ENCODE measurements around the gene PTH.

Gene PTH

GRCh38 chr11:13475091-13475490, 20.7 kb downstream of the PTH start:
- no peak for DNase-seq (ENCODE audit: low read depth)
- no peak overlapping the region for H3K4me3 ChIP-seq (ENCODE audit: low read depth, low read length)
- TF ChIP-seq POLR2A (IDR thresholded peaks at IDR 0.05; ENCODE audit: extremely low read depth, insufficient read length) (no peak), MYC (IDR thresholded peaks at IDR 0.05; ENCODE audit: low read depth, low read length) (no peak)
- TF ChIP-seq, protein P1, sequence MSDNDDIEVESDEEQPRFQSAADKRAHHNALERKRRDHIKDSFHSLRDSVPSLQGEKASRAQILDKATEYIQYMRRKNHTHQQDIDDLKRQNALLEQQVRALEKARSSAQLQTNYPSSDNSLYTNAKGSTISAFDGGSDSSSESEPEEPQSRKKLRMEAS (IDR thresholded peaks at IDR 0.05; ENCODE audit: low read depth, low read length), result no peak
- TF ChIP-seq, protein P2, sequence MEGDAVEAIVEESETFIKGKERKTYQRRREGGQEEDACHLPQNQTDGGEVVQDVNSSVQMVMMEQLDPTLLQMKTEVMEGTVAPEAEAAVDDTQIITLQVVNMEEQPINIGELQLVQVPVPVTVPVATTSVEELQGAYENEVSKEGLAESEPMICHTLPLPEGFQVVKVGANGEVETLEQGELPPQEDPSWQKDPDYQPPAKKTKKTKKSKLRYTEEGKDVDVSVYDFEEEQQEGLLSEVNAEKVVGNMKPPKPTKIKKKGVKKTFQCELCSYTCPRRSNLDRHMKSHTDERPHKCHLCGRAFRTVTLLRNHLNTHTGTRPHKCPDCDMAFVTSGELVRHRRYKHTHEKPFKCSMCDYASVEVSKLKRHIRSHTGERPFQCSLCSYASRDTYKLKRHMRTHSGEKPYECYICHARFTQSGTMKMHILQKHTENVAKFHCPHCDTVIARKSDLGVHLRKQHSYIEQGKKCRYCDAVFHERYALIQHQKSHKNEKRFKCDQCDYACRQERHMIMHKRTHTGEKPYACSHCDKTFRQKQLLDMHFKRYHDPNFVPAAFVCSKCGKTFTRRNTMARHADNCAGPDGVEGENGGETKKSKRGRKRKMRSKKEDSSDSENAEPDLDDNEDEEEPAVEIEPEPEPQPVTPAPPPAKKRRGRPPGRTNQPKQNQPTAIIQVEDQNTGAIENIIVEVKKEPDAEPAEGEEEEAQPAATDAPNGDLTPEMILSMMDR (IDR thresholded peaks at IDR 0.05; ENCODE audit: low read depth, low read length), result no peak

DNA sequence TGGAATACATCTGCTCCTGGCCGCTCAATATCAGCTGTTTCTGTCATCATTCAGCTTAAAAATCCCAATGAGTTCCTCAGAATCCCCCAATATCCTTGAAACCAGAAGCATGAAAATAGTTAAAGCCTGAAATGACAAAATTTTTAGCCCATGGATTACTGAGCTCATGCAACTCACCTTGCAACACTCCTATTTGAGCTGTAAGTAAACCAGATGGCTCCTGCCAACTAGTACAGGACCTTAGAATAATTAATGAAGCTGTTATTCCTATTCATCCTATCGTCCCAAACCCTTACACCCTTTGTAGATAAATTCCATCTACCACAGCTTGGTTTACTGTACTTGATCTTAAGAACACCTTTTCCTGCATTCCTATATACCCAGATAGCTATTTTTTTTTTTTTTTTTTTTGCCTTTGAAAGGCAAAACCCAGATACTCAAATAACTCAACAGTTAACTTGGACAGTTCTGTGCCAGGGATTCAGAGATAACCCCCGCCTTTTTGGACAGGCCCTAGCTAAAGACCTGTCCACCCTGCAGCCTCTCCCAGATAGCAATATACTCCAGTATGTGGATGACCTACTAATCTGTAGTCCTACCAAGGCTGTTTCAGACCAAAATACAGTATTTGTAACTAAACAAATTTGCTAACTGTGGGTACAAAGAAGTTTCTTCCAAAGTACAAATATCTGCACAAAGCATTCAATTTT, 22.6 kb downstream of the PTH start:
- no peak for DNase-seq (ENCODE audit: low read depth)
- H3K4me3 ChIP-seq (ENCODE audit: low read depth, low read length), result no peak overlapping the region
- TF ChIP-seq POLR2A (IDR thresholded peaks at IDR 0.05; ENCODE audit: extremely low read depth, insufficient read length), result no peak
- TF ChIP-seq, protein P1 (IDR thresholded peaks at IDR 0.05; ENCODE audit: low read depth, low read length), result no peak

- H3K4me3 ChIP-seq (ENCODE audit: low read depth, low read length), result no peak overlapping the region
- no peak for DNase-seq (ENCODE audit: low read depth)
- TF ChIP-seq, protein P2 (IDR thresholded peaks at IDR 0.05; ENCODE audit: low read depth, low read length), result no peak
- TF ChIP-seq, protein P1 (IDR thresholded peaks at IDR 0.05; ENCODE audit: low read depth, low read length), result no peak
- TF ChIP-seq POLR2A (IDR thresholded peaks at IDR 0.05; ENCODE audit: extremely low read depth, insufficient read length) (no peak), MYC (IDR thresholded peaks at IDR 0.05; ENCODE audit: low read depth, low read length) (no peak)
These were observed 27.0 kb downstream of the PTH start for GRCh38 chr11:13468750-13469149.

DNA sequence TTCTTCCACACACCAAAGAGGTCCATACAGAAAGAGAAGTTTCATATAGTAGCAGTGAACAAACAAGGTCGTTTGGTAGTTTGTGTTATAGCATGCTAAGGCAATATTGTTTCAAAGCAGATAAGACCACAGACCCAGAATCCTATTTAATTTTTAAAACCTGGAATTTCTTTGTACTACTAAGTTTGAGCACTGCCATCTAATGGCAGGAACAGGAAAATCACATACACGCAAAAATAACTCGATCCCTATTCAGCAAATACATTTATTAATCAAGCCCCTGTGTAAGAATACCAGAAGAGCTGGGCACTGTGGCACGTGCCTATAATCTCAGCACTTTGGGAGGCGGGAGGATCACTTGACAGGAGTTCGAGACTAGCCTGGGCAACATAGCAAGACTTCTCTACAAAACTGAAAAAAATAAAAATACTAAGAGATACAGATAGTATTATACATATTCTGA, 29.9 kb downstream of the PTH start:
- DNase-seq (ENCODE audit: low read depth), result peak; percentile 49
- TF ChIP-seq MYC (IDR thresholded peaks at IDR 0.05; ENCODE audit: low read depth, low read length), result no peak
- TF ChIP-seq, protein P2 (IDR thresholded peaks at IDR 0.05; ENCODE audit: low read depth, low read length), result peak; percentile 35
- TF ChIP-seq, protein P1 (IDR thresholded peaks at IDR 0.05; ENCODE audit: low read depth, low read length), result no peak
- TF ChIP-seq POLR2A (IDR thresholded peaks at IDR 0.05; ENCODE audit: extremely low read depth, insufficient read length), result no peak
- H3K4me3 ChIP-seq (ENCODE audit: low read depth, low read length), result no peak overlapping the region

- peak; percentile 44 for DNase-seq (ENCODE audit: low read depth)
These were observed 32.0 kb downstream of the PTH start for GRCh38 chr11:13463779-13464290.

More at GRCh38 chr11:13463779-13464290, 32.0 kb downstream of the PTH start:
- peak overlapping the region; percentile 88 for H3K4me3 ChIP-seq (ENCODE audit: low read depth, low read length)
- TF ChIP-seq, protein P1 (IDR thresholded peaks at IDR 0.05; ENCODE audit: low read depth, low read length), result no peak
- TF ChIP-seq MYC (IDR thresholded peaks at IDR 0.05; ENCODE audit: low read depth, low read length) (no peak), POLR2A (IDR thresholded peaks at IDR 0.05; ENCODE audit: extremely low read depth, insufficient read length) (no peak)
- TF ChIP-seq, protein P2 (IDR thresholded peaks at IDR 0.05; ENCODE audit: low read depth, low read length), result no peak

Measured in NB4 (cell line).